GM18861 (cell line): ENCODE measurements around the gene B4GALT3.

Experiments
- ATAC-seq: cut with Tn5 transposase; IDR thresholded peaks from one replicate; pipeline ENCODE4 v1.9.1; 2021; ENCODE audit not compliant: unreplicated experiment

B4GALT3 gene

DNA sequence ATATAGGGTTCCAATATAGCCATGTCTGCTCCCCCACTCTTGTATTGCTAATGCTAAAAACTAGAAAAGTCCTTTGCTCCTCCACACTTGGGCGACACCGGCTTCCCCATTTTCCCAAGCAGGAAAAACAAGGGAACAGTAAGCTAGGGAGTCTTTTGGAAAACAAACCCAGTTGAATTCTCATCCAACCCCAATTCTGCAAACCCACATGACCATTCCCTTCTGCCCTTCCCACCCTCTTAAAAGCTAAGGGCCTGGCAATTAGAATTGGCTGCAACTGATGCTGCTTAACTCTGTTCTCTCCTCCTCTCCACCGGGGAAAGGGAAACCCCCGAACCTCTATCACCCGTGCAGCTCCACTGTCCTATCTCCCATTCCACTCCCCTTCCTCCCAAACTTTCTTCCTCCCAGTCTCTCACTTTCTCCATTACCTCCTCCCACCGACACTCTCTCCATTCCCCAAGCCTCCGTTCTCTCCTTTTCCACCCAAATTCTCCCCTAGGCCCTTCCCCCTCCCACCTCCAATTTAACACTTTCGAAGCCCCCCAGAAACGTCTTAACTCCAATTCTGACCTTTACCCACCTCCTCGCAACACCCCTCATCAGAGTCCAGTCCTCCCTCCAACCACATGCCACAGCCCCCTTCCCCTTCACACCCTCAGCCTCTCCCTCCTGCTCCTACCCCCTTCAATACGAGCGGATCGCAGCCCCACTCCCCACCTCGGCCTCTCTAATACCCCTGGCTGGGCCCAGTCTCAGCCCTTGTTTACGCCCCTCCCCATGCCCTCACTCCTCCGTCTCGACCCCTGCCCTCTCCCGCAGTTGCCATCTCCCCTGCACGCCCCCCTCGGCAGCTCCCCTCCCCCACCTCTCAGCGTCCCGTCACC, 45.5 kb downstream of the B4GALT3 start:
- no peak for ATAC-seq

DNA sequence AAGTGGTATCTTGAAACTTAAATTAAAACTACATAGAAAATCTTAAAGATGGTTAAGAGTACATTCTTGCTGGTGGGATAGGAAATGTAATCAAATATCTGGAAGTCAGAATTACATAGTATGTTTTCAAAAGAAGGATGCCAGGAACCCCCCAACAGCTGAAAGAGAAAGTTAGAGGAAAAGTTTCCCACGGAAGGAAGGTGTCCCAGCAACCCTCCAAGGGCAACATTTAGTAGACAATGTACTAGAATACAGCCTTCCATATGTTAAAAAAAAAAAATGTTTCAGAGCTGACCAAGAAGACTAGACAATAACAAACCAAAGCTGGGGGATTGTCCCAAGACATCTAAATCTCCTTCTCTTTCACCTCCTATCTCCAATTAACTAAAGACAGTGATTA, 47.0 kb downstream of the B4GALT3 start:
- no peak for ATAC-seq

DNA sequence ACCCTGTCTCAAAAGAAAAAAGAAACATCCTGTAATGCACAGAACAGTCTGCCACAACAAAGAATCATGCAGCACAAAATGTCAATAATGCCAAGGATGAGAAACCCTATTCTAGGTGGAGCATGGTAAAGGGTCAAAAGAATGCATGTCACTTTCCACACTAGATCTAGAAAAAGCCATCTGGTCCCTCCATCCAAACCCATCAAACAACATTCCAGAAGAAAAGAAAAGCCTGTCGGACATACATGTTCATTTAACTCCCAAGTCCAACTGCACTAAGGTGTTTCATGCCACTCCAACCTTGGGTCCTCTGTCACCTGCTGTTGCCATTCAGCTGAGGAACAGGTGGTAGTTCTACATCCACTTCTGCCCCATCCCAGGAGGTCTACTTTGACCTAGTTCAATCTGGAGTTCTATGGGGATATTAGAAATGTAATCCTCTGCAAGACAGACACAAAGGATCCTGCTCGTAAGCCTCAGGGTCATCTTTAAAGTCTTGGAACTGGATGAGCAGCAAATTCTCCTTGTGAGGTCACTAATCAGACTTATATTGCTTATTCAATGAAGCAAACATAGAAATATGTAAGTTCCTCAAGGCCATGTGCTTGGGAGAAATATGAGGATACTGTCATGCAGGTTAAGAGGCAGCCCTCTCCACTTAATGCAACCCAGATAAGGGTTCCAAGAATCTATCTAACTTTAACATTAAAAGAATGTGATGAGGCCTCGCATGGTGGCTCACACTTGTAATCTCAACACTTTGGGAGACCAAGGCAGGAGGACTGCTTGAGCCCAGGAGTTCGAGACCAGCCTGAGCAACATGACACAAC, 48.5 kb downstream of the B4GALT3 start:
- ATAC-seq = no peak

DNA sequence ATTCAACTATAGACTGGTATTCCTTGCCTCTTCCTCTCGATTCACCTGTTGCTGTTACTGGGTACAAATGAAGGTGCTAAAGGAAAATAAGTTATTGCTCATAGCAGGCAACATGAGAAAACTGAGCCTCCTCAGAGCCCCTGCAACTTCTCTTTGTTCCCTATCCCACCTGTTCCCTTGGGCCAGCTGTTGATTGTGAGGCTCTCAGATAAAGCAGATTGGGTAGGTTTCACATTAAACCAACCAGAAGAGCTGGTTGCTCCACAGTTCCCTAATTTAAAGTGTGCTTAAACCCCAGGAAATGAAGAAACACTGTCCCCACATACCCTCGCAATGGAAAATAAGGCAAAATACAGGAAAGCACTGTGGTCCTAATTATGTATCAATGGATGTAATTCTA, 49.7 kb downstream of the B4GALT3 start:
- no peak for ATAC-seq

DNA sequence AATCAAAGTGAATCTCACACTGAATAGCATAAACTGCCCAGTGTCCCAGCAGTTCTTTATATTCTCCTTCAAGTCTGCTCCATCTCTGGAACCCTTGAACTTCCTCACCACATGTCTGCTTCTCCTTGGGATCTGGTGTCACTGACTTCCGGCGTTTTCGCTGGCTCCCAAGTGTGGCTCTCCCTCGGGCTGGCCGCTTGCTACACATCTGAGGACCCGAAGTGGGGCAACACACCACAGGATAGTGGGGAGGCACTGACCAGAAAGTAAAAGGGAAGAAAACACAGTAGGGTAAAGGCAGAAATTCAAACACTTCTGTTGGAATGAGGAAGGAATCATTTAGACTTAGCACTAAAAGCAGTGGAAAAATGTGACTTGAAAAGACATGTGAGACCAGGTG, 54.3 kb downstream of the B4GALT3 start:
- ATAC-seq = no peak

DNA sequence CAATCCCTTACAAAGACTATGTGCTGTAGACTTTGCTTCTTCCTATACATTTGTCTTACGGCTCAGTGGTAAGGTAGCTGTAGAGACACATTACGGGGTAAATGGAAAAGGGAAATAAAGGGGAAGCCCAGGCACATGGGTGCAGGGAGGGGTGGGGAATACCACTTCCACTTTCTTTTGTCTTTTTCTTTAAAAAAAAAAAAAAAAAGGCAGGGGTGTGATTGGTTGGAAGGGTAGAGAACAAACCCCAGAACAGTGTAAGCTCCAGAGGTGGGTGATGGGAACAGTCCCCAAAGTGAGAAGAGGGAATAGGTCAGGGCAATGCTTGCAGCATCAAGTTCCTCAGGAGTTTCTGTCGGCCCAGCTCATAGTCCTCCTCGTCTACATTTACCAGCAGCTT, 55.5 kb downstream of the B4GALT3 start:
- no peak for ATAC-seq
